SKM-1 (cell line): ENCODE data around the gene CENPL.
"Not testable (repeated sequence)": the region's sequence is repeated elsewhere in the genome, so short reads cannot be mapped to it uniquely, and the experiment has no call there.

ENCODE experiments used
- DNase-seq: peaks from one replicate; lab custom pipeline; 2025; ENCODE audit not compliant: unreplicated experiment; lab: John Stamatoyannopoulos, UW

Gene CENPL, protein sequence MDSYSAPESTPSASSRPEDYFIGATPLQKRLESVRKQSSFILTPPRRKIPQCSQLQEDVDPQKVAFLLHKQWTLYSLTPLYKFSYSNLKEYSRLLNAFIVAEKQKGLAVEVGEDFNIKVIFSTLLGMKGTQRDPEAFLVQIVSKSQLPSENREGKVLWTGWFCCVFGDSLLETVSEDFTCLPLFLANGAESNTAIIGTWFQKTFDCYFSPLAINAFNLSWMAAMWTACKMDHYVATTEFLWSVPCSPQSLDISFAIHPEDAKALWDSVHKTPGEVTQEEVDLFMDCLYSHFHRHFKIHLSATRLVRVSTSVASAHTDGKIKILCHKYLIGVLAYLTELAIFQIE

GRCh38 chr1:173824315-173825081 lies at the start of gene CENPL, which contains the start of gene DARS2:
Gene CENPL (minus strand): TSS chr1:173824883. CDS start chr1:173811299, 13,584 bp downstream.
Gene DARS2 (plus strand): TSS chr1:173824673. CDS start chr1:173825230, 557 bp downstream.
- DNase-seq, result peak; percentile 99

GRCh38 chr1:173871500-173871899 lies 46.8 kb upstream of the CENPL start:
- DNase-seq, result no peak

- no peak for DNase-seq
Measured at GRCh38 chr1:173871091-173871490, 46.4 kb upstream of the CENPL start.

DNA sequence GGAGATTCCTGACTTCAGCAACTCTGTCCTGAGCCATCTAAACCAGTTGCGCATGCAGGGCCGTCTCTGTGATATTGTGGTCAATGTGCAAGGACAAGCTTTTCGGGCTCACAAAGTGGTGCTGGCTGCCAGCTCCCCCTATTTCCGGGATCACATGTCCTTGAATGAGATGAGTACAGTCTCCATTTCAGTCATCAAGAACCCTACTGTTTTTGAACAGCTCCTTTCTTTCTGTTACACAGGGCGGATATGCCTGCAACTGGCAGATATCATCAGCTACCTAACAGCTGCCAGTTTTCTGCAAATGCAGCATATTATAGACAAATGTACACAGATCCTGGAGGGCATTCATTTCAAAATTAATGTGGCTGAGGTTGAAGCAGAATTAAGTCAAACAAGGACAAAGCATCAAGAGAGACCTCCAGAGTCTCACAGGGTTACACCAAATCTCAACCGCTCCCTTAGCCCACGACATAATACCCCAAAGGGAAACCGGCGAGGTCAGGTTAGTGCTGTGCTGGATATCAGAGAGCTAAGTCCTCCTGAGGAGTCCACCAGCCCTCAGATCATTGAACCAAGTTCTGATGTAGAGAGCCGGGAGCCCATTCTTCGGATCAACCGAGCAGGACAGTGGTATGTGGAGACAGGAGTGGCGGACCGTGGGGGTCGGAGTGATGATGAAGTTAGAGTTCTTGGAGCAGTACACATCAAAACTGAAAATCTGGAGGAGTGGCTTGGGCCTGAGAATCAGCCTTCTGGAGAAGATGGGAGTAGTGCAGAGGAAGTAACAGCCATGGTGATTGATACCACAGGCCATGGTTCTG lies 45.8 kb upstream of the CENPL start:
- DNase-seq, result no peak

GRCh38 chr1:173869021-173869359 lies 44.3 kb upstream of the CENPL start:
- no peak for DNase-seq

DNA sequence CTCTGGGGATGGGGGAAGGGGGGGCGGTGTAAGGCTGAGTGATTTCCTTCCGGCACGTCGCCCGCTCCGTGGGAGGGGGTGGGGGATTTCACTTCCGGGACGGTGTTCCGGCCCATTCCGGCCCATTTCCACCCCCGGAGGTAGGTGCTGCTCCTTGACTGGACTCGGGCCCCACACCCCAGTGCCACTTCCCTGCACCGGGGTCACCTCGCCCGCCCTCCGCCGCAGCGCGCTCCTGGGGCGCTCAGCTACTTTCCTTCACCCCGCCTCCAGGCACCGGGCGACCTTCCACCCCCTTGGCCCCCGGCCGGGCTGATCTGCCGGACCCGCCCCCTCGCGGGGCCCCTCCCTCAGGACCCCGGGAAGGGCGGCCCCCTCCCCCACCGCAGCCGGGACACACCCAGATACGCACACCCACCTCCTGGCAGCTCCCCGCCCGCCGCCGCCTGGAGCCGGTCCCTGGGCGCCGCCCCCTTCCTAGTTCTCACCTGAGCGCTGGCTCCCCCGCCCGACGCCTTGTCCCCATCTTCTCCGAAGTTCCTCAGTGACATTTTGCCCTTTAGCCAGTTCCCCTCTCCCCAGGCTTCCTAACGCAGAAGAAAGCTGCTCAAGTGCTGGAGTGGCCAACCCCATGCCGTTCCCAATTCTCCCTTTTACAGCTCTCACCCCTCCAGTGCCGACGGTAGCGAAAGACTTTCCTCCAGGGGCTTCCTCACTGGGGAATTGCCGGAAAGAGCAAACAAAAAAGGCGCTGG lies 43.8 kb upstream of the CENPL start, which contains the start of gene ZBTB37:
ZBTB37 (plus strand) TSS at position 115 of the 755 bp plus-strand sequence. CDS start 1,846 bp downstream, outside the sequence.
- DNase-seq, result peak; percentile 94

- peak; percentile 100 for DNase-seq
Measured at GRCh38 chr1:173867753-173868265, 43.1 kb upstream of the CENPL start, which contains the start of gene GAS5. Gene GAS5 (minus strand): TSS chr1:173867989.

DNA sequence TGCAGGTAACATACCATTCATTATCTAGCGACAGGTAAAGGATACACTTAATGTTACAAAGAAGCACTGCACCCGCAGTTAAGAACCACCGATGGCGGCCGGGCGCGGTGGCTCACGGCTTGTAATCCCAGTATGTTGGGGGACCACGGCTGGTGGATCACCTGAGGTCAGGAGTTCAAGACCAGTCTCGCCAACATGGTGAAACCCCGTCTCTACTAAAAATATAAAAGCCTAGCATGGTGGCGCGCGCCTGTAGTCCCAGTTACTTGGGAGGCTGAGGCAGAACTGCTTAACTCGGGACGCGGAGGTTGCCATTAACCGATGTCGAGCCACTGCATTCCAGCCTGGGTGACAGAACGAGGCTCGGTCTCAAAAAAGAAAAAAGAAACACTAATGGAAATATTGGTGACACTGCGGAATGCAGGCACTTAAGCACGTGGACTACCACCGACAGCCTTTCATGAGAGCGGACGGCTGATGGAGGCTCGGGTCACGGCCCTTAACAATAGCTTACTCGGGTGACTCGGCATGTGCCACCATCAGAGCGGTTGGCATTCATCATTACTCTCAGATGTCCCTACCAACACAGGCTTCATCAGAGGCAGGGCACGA lies 42.6 kb upstream of the CENPL start:
- no peak for DNase-seq

DNA sequence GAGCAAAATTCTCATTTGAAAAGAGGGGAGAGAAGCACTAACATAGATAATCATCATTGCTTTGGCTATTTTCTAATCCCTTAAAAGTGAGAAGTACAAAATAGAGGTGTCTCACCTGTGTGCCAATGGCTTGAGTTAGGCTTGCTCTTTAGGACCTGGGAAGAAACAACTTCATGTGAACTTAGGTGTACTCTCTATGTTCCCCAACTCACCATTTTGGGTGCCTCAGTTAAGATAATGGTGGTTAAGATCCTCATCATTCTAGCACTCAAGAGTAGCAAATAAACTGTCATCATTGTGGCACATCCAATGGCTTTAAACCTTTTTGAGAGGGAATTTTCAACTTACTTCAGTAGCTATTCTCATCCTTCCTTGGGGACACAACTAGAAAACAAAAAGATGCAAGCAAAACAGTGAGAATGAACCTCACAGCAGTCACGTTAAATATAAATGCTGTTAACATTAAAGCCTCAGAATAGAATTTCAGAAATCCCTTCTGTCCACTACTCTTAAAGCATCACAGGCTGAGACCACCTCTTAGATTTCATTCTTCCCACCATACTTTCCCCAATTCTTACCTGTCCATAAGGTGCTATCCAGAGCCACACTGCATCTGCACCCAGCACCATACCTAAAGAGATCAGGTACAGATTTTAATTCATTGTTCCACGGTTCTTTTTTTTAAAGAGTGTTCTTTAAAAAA lies 41.9 kb upstream of the CENPL start:
- no peak for DNase-seq

DNA sequence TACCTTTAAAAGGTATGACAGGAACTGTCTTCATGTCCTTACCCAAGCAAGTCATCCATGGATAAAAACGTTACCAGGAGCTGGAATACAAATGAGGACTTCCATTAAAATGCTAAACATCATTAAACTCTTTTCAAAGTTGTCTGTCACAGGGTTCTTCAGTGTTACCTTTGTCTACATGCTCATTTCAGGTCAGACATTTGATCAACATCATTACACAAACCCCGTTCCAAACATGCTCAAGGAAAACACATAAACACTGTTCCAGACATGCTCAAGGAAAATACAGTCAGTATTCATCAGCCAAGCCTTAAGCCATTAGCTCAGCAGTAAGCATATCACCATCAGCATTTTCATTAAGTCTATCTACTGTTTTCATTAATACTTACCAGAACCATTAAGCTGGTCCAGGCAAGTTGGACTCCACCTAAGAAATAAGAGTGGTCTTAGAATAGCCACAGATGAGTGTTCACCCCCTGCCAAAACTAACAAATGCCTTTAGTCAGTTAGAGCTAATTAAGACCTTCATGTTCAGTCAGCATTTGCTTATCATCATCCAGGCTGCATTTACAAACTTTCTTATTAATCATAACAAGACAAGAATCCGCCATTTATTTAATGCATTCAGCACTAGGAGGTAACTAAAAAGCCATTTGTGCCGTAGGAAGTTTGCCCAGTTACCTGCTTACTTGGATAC lies 40.9 kb upstream of the CENPL start:
- no peak for DNase-seq

- DNase-seq, result no peak
Measured at GRCh38 chr1:173864179-173864867, 39.6 kb upstream of the CENPL start.

DNA sequence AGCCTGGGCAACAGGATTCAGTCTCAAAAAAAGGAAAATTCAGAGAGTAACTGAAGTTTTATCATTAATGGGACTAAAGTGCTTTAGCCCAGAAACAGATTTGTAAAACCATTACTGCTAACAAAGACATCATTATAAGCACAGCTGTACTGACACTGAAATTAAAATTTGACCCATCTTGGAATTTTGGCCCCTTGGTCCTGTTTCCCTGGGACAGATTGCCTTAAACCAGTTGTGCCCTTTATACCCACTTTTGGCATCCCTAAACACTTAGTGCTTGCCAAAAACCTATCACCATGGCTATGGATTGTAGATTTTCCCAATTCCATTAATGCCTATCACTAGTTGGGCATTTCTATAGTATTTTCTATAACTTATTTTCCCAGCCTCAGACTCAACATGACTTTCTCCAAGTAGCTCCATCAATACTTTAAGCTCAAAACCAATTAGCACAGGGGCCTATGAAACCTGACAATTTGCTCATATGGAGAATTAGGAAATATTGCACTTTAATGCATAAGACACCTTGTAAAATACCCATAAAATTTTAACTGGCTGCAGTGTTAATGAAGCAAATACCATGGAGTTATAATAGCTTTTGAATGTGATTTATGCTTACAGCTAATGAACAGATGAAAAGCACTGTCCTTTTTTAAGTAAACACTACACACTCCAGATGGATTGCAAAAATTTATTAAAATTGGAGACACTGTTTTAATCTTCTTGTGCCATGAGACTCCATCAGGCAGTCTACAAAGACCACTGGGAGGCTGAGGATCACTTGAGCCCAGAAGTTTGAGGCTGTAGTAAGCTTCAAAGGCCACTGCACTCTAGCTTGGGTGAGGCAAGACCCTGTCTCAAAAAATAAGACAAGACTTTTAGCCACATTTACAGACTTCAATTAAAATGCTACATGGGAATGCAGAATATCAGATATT lies 38.8 kb upstream of the CENPL start:
- DNase-seq, result no peak

DNA sequence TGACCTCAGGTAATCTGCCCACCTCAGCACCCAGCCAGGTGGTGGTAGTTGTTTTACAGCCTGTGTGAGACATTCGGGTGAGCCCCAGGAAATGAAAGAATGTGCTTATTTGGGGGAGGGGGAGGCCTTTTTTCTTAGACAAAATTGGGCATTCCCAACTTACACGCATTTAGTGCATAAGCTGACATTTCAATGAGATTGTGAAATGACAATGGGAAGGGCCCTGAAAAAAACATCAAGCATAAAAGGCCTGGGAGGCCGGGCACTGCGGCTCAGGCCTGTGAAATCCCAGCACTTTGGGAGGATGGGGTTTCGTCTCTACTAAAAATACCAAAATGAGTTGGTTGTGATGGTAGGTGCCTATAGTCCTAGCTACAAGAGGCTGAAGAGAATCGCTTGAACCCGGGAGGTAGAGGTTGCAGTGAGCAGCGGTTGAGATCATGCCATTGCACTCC lies 38.1 kb upstream of the CENPL start:
- DNase-seq, result no peak

GRCh38 chr1:173862146-173862768 lies 37.6 kb upstream of the CENPL start:
- DNase-seq, result not testable (repeated sequence)

GRCh38 chr1:173861731-173862145 lies 37.1 kb upstream of the CENPL start:
- no peak for DNase-seq

- no peak for DNase-seq
Measured at GRCh38 chr1:173860065-173860464, 35.4 kb upstream of the CENPL start.
